ENCODE data around the gene ALDOB. TPM values are rescaled to one million over a fixed set of nuclear protein-coding genes. Genes with fewer than 3 reads are reported as not detected.

The ALDOB gene
- total and polyA plus RNA-seq, 2 of the 13 experiments (the other 11 are each of a cell fraction or from before 2014, with no cell fraction given) = 0.29 to 0.97 TPM

DNA sequence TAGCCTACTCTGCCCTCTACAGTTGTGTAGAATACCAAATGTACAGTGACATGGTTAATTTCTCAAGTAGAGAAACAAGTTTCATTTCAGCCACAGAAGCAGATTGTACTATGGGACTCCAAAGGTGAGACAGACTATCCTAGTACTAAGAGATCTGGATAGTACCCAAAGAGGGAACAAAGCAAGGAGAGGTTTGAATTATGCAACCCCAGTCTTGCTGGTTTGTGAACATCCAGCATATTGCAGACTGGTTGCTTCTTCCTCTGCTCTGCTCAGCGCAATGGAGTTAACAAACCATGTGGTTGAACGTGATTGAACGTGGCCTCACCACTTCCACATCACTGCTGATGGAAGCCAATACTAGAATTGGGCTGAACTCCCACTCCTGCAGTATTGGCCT is 43.3 kb upstream of the ALDOB start:
- H3K4me3 ChIP-seq (replicated peaks in 1 of 3; ENCODE audit: insufficient read depth in 1 of 3, low read depth in 2 of 3, low read length in 3 of 3) = no peak overlapping the region
- FAIRE-seq = no peak
- no peaks in the 10 kb centered on the region for H3K9me3 ChIP-seq (ENCODE audit: low read length)
- CTCF ChIA-PET (ENCODE audit: low intra/inter-chr PET ratio, low total read pairs) = no interaction called here
- no peaks in the 10 kb centered on the region for H3K4me1 ChIP-seq (ENCODE audit: insufficient read depth, low read length)
- no peak overlapping the region for H3K27ac ChIP-seq (ENCODE audit: extremely low read length, insufficient read depth, low read length)
- WGBS (ENCODE audit: low lambda C conversion rate) = 14% methylated on average over 2 of the region's 3 CpGs
- DNase-seq (ENCODE audit: low spot score) = no peak
- H3K27me3 ChIP-seq (ENCODE audit: control insufficient read depth in 1 of 2, insufficient read depth in 2 of 2, low read length in 2 of 2) = 0 out of 5 replicates have a peak, but pooled peaks cover 0 to 1% of the 10 kb centered on the region in 2 experiments
- BruUV-seq (replicated peaks) = no TSS peak
- intact Hi-C loops (cut with micrococcal nuclease; ENCODE audit: unreplicated experiment) = no loop called here
- no peak for ATAC-seq
- TF ChIP-seq, protein P1, sequence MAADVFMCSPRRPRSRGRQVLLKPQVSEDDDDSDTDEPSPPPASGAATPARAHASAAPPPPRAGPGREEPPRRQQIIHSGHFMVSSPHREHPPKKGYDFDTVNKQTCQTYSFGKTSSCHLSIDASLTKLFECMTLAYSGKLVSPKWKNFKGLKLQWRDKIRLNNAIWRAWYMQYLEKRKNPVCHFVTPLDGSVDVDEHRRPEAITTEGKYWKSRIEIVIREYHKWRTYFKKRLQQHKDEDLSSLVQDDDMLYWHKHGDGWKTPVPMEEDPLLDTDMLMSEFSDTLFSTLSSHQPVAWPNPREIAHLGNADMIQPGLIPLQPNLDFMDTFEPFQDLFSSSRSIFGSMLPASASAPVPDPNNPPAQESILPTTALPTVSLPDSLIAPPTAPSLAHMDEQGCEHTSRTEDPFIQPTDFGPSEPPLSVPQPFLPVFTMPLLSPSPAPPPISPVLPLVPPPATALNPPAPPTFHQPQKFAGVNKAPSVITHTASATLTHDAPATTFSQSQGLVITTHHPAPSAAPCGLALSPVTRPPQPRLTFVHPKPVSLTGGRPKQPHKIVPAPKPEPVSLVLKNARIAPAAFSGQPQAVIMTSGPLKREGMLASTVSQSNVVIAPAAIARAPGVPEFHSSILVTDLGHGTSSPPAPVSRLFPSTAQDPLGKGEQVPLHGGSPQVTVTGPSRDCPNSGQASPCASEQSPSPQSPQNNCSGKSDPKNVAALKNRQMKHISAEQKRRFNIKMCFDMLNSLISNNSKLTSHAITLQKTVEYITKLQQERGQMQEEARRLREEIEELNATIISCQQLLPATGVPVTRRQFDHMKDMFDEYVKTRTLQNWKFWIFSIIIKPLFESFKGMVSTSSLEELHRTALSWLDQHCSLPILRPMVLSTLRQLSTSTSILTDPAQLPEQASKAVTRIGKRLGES (CRISPR knock-in tag; IDR thresholded peaks at IDR 0.05; ENCODE audit: borderline replicate concordance) = no peak
- no peak for TF ChIP-seq ZNF670 (CRISPR knock-in tag; IDR thresholded peaks at IDR 0.05; ENCODE audit: borderline replicate concordance)
- TF ChIP-seq, protein P2, sequence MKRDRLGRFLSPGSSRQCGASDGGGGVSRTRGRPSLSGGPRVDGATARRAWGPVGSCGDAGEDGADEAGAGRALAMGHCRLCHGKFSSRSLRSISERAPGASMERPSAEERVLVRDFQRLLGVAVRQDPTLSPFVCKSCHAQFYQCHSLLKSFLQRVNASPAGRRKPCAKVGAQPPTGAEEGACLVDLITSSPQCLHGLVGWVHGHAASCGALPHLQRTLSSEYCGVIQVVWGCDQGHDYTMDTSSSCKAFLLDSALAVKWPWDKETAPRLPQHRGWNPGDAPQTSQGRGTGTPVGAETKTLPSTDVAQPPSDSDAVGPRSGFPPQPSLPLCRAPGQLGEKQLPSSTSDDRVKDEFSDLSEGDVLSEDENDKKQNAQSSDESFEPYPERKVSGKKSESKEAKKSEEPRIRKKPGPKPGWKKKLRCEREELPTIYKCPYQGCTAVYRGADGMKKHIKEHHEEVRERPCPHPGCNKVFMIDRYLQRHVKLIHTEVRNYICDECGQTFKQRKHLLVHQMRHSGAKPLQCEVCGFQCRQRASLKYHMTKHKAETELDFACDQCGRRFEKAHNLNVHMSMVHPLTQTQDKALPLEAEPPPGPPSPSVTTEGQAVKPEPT (CRISPR knock-in tag; IDR thresholded peaks at IDR 0.05; ENCODE audit: low read depth) = no peak
- no peak for TF ChIP-seq ZSCAN21 (CRISPR knock-in tag; IDR thresholded peaks at IDR 0.05; ENCODE audit: borderline replicate concordance)
- no peak for TF ChIP-seq CC2D1A (CRISPR knock-in tag; IDR thresholded peaks at IDR 0.05)
- TF ChIP-seq, protein P3, sequence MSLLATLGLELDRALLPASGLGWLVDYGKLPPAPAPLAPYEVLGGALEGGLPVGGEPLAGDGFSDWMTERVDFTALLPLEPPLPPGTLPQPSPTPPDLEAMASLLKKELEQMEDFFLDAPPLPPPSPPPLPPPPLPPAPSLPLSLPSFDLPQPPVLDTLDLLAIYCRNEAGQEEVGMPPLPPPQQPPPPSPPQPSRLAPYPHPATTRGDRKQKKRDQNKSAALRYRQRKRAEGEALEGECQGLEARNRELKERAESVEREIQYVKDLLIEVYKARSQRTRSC (CRISPR knock-in tag; IDR thresholded peaks at IDR 0.05; ENCODE audit: low read depth) = no peak
- TF ChIP-seq PHF20 (CRISPR knock-in tag; IDR thresholded peaks at IDR 0.05) = no peak
- TF ChIP-seq RFX3 (CRISPR knock-in tag; IDR thresholded peaks at IDR 0.05) = no peak
- no peak for TF ChIP-seq ZZZ3 (CRISPR knock-in tag; IDR thresholded peaks at IDR 0.05; ENCODE audit: borderline replicate concordance)
- no peak for TF ChIP-seq ARID2 (CRISPR knock-in tag; IDR thresholded peaks at IDR 0.05; ENCODE audit: borderline replicate concordance)
- TF ChIP-seq KMT2B (CRISPR knock-in tag; IDR thresholded peaks at IDR 0.05) = no peak
- no peak for TF ChIP-seq ATF7-NPFF (CRISPR knock-in tag; IDR thresholded peaks at IDR 0.05; ENCODE audit: low read depth)
- no peak for TF ChIP-seq ZNF343 (CRISPR knock-in tag; IDR thresholded peaks at IDR 0.05)
- TF ChIP-seq, protein P4, sequence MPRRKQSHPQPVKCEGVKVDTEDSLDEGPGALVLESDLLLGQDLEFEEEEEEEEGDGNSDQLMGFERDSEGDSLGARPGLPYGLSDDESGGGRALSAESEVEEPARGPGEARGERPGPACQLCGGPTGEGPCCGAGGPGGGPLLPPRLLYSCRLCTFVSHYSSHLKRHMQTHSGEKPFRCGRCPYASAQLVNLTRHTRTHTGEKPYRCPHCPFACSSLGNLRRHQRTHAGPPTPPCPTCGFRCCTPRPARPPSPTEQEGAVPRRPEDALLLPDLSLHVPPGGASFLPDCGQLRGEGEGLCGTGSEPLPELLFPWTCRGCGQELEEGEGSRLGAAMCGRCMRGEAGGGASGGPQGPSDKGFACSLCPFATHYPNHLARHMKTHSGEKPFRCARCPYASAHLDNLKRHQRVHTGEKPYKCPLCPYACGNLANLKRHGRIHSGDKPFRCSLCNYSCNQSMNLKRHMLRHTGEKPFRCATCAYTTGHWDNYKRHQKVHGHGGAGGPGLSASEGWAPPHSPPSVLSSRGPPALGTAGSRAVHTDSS (CRISPR knock-in tag; conservative IDR thresholded peaks at IDR 0.05) = no peak
- TF ChIP-seq, protein P5, sequence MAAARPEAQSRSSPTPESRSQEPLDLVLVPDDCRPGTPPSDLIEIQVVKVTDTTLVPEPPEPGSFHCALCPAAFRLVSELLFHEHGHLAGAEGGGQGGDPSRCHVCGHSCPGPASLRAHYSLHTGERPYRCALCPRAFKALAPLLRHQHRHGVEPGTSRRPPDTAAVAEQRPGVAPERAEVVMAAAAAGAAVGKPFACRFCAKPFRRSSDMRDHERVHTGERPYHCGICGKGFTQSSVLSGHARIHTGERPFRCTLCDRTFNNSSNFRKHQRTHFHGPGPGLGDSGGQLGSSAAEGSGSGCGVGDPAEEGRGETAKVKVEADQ (CRISPR knock-in tag; IDR thresholded peaks at IDR 0.05; ENCODE audit: borderline replicate concordance) = no peak
- H3K36me3 ChIP-seq (replicated peaks in 1 of 2; ENCODE audit: control insufficient read depth in 1 of 2, insufficient read depth in 2 of 2, low read length in 2 of 2) = no peaks in the 10 kb centered on the region
- POLR2A ChIA-PET = no interaction called here
- H3K4me2 ChIP-seq (ENCODE audit: low read depth, low read length) = no peak overlapping the region
- in situ Hi-C loops (cut with HindIII; ENCODE audit: extremely low pct_ligation_motif_present, low pct_unique_long_range_greater_than_20kb) = no loop called here
- no peak overlapping the region for H3K9ac ChIP-seq (ENCODE audit: insufficient read depth, low read depth, low read length)
- no peak overlapping the region for H2AFZ ChIP-seq (ENCODE audit: low read length)
- H4K20me1 ChIP-seq (ENCODE audit: insufficient read depth, low read length) = no peaks in the 10 kb centered on the region
- H3K79me2 ChIP-seq (ENCODE audit: insufficient read depth, low read length) = no peaks in the 10 kb centered on the region
